ENCODE data around the gene KSR1. TPM values are rescaled to one million over a fixed set of nuclear protein-coding genes. Genes with fewer than 3 reads are reported as not detected.
"Not testable (repeated sequence)": the region's sequence is repeated elsewhere in the genome, so short reads cannot be mapped to it uniquely, and the experiment has no call there.

KSR1 gene
- total and polyA plus RNA-seq, 12 donors, result 16.0 to 50.4 (median 38.5) TPM

- H3K9me3 ChIP-seq (replicated peaks in 1 of 3), result no peaks in the 10 kb centered on the region
- no peaks in the 10 kb centered on the region for H3K4me1 ChIP-seq (replicated peaks in 1 of 2)
- H3K36me3 ChIP-seq (replicated peaks in 1 of 2), result no peaks in the 10 kb centered on the region
- no peaks in the 10 kb centered on the region for H3K27me3 ChIP-seq
- no peak for TF ChIP-seq CTCF (IDR thresholded peaks at IDR 0.05)
- TF ChIP-seq POLR2A (IDR thresholded peaks at IDR 0.05), result no peak
- no peak overlapping the region for H3K27ac ChIP-seq
- intact Hi-C loops (cut with DNase I), result loop anchor here in 1 of 2 donors (10.0 kb wide), 1 partner anchor 79 kb away; no protein-coding TSS in a partner anchor
- no peak for DNase-seq
- 69 to 87% (median 80%) methylated on average over 6 to 8 of the region's 8 CpGs for WGBS, 4 donors
- no peak overlapping the region for H3K4me3 ChIP-seq
These were observed 22.7 kb upstream of the KSR1 start for GRCh38 chr17:27433521-27433920.

- intact Hi-C loops (cut with DNase I), result loop anchor here in 1 of 2 donors (10.0 kb wide), 1 partner anchor 81 kb away; no protein-coding TSS in a partner anchor
These were observed 20.7 kb upstream of the KSR1 start for GRCh38 chr17:27435431-27436070.

GRCh38 chr17:27438348-27438998, 17.8 kb upstream of the KSR1 start:
- Histone ChIP-seq H3K4me3 (no peak overlapping the region), H3K27ac (no peak overlapping the region), H3K4me1 (replicated peaks in 1 of 2) (no peaks in the 10 kb centered on the region), H3K36me3 (replicated peaks in 1 of 2) (no peaks in the 10 kb centered on the region), H3K9me3 (replicated peaks in 1 of 3) (no peaks in the 10 kb centered on the region), H3K27me3 (no peaks in the 10 kb centered on the region)
- DNase-seq, result no peak
- intact Hi-C loops (cut with DNase I), result loop anchor here in 1 of 2 donors (10.0 kb wide), 1 partner anchor 84 kb away; no protein-coding TSS in a partner anchor
- TF ChIP-seq CTCF (IDR thresholded peaks at IDR 0.05) (no peak), POLR2A (IDR thresholded peaks at IDR 0.05) (no peak)
- WGBS, 4 donors, result 90 to 96% (median 95%) methylated on average over 10 of the region's 10 CpGs

More at GRCh38 chr17:27435431-27436070, 20.7 kb upstream of the KSR1 start:
- not testable (repeated sequence) for DNase-seq; H3K9me3 ChIP-seq (replicated peaks in 1 of 3); H3K27ac ChIP-seq; H3K4me3 ChIP-seq; H3K36me3 ChIP-seq (replicated peaks in 1 of 2); H3K27me3 ChIP-seq; H3K4me1 ChIP-seq (replicated peaks in 1 of 2)
- WGBS, 4 donors, result 91 to 95% (median 92%) methylated on average over 6 of the region's 6 CpGs

GRCh38 chr17:27439342-27439741, 16.9 kb upstream of the KSR1 start:
- H3K36me3 ChIP-seq (replicated peaks in 1 of 2), result no peaks in the 10 kb centered on the region
- H3K4me1 ChIP-seq (replicated peaks in 1 of 2), result no peaks in the 10 kb centered on the region
- H3K4me3 ChIP-seq, result no peak overlapping the region
- H3K27me3 ChIP-seq, result no peaks in the 10 kb centered on the region
- TF ChIP-seq CTCF (IDR thresholded peaks at IDR 0.05), result no peak
- intact Hi-C loops (cut with DNase I), result loop anchor here in 1 of 2 donors (10.0 kb wide), 1 partner anchor 85 kb away; no protein-coding TSS in a partner anchor
- DNase-seq, result no peak
- 66 to 82% (median 75%) methylated on average over 4 of the region's 4 CpGs for WGBS, 4 donors
- H3K27ac ChIP-seq, result no peak overlapping the region
- H3K9me3 ChIP-seq (replicated peaks in 1 of 3), result no peaks in the 10 kb centered on the region
